Stimulated activated CD8-positive, alpha-beta memory T cell treated with anti-CD3 and anti-CD28 coated beads, Interleukin-12 subunit alpha, Interleukin-12 subunit beta, amount 100 ng/mL, for 1 hour (primary cell): Measurements from ENCODE around the gene MBNL2.

Experiments
- DNase-seq: peaks from one replicate; pipeline ENCODE4 v3.0.0-alpha.2; 2020; ENCODE audit warnings: low read depth

MBNL2 gene

GRCh38 chr13:97274829-97275649 is 52.9 kb downstream of the MBNL2 start:
- no peak for DNase-seq

- DNase-seq = no peak
Observed at GRCh38 chr13:97275776-97276501, 53.8 kb downstream of the MBNL2 start.

- DNase-seq = no peak
Observed at GRCh38 chr13:97276862-97277269, 54.7 kb downstream of the MBNL2 start.

GRCh38 chr13:97278435-97279411 is 56.6 kb downstream of the MBNL2 start:
- no peak for DNase-seq

- no peak for DNase-seq
Observed at GRCh38 chr13:97279913-97280312, 57.8 kb downstream of the MBNL2 start.

- DNase-seq = no peak
Observed at GRCh38 chr13:97280478-97280877, 58.3 kb downstream of the MBNL2 start.

- DNase-seq = no peak
Observed at GRCh38 chr13:97281028-97281427, 58.9 kb downstream of the MBNL2 start.

GRCh38 chr13:97282705-97283104 is 60.6 kb downstream of the MBNL2 start:
- DNase-seq = no peak

GRCh38 chr13:97283888-97284287 is 61.8 kb downstream of the MBNL2 start:
- DNase-seq = no peak

- no peak for DNase-seq
Observed at GRCh38 chr13:97284558-97284957, 62.4 kb downstream of the MBNL2 start.

- no peak for DNase-seq
Observed at GRCh38 chr13:97285221-97285955, 63.3 kb downstream of the MBNL2 start.

- DNase-seq = no peak
Observed at GRCh38 chr13:97286317-97287046, 64.3 kb downstream of the MBNL2 start.

GRCh38 chr13:97287047-97287383 is 64.9 kb downstream of the MBNL2 start:
- DNase-seq = no peak

- no peak for DNase-seq
Observed at GRCh38 chr13:97288486-97288900, 66.4 kb downstream of the MBNL2 start.

- DNase-seq = no peak
Observed at GRCh38 chr13:97289514-97290298, 67.6 kb downstream of the MBNL2 start.

- no peak for DNase-seq
Observed at GRCh38 chr13:97295283-97296182, 73.4 kb downstream of the MBNL2 start.

GRCh38 chr13:97296740-97297139 is 74.6 kb downstream of the MBNL2 start:
- no peak for DNase-seq

GRCh38 chr13:97298816-97299215 is 76.7 kb downstream of the MBNL2 start:
- no peak for DNase-seq

GRCh38 chr13:97300871-97301270 is 78.7 kb downstream of the MBNL2 start:
- DNase-seq = no peak
